ENCODE measurements around the gene PCNX2.
"Not testable (repeated sequence)": the region's sequence is repeated elsewhere in the genome, so short reads cannot be mapped to it uniquely, and the experiment has no call there.

PCNX2 gene

GRCh38 chr1:233129031-233129430 is 166.5 kb downstream of the PCNX2 start:
- not testable (repeated sequence) for DNase-seq (ENCODE audit: low read depth); H3K4me3 ChIP-seq (ENCODE audit: low read depth, low read length)

DNA sequence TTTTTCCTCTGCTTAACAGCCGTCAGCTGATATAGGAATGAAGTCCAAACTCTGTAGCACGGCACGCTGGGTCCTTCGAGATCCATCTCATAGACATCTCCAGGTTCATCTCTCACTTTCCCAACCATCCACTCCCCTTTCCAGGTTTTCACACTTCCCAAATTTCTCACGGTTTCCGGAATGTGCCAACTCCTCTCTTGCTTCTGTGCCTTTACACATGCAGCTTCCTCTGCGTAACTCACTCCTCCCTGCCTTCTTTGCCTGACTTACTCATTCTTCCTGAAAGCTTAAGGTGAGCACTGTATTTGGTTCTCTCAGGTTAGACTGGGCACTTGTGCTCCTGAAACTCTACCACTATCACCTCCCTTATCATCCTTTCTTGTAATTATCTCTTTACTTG is 168.4 kb downstream of the PCNX2 start:
- H3K4me3 ChIP-seq (ENCODE audit: low read depth, low read length): no peak overlapping the region
- DNase-seq (ENCODE audit: low read depth): no peak

DNA sequence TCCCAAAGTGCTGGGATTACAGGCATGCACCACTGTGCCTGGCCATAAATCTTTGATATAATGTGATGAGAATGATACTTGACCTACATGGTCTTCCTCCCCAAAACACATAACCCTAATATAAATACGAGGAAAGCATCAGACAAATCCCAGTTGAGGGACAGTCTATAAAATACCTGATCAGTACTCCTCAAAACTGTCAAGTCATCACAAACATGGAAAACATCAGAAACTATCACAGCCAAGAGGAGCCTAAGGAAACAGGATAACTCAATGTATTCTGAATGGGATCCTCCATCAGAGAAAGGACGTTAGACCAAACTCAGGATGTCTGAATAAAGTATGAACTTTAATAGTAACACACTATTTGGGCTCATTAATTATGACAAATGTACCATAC is 172.7 kb downstream of the PCNX2 start:
- no peak overlapping the region for H3K4me3 ChIP-seq (ENCODE audit: low read depth, low read length)
- no peak for DNase-seq (ENCODE audit: low read depth)

- no peak for DNase-seq (ENCODE audit: low read depth)
- no peak overlapping the region for H3K4me3 ChIP-seq (ENCODE audit: low read depth, low read length)
These were observed 173.5 kb downstream of the PCNX2 start for GRCh38 chr1:233121947-233122559.

DNA sequence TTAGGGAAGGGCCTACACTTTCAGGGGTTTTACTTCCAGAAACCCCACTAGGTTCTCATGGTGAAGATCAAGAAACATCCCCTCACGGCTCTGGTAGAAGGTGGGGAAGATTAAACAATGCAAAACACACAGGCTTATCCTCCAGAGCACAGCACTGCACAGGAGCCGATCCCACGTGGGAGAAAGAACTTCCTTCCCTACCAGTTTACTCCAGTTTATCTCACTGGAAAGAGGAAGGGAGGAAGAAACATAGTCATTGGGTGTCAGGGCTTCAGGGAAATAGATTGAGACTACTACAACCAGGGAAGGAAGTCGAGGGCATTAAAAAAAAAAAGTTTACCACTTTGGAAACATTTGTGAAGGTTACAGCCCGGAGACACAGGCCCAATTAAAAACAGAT is 180.7 kb downstream of the PCNX2 start:
- no peak for DNase-seq (ENCODE audit: low read depth)

DNA sequence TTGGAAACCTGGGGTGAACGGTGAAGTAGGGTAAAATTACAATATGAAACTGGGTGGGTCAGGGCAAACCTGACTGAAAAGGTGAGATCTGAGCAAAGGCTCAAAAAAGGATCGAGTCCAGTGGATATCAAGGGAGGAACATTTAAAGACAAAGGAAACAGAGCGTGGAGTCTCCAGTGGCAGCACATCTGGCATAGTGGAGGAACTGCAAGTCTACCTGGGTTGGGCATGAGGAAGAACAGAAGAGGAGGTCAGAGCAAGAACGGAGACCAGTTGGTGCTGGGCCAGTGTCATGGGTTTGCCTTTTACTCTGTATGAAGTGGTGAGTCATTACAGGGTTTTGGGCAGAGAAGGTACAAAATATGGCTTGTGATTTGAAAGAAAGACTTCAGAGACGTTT is 181.4 kb downstream of the PCNX2 start:
- no peak overlapping the region for H3K4me3 ChIP-seq (ENCODE audit: low read depth, low read length)
- DNase-seq (ENCODE audit: low read depth): no peak

More for the DNA sequence above, 180.7 kb downstream of the PCNX2 start:
- H3K4me3 ChIP-seq (ENCODE audit: low read depth, low read length): no peak overlapping the region

DNA sequence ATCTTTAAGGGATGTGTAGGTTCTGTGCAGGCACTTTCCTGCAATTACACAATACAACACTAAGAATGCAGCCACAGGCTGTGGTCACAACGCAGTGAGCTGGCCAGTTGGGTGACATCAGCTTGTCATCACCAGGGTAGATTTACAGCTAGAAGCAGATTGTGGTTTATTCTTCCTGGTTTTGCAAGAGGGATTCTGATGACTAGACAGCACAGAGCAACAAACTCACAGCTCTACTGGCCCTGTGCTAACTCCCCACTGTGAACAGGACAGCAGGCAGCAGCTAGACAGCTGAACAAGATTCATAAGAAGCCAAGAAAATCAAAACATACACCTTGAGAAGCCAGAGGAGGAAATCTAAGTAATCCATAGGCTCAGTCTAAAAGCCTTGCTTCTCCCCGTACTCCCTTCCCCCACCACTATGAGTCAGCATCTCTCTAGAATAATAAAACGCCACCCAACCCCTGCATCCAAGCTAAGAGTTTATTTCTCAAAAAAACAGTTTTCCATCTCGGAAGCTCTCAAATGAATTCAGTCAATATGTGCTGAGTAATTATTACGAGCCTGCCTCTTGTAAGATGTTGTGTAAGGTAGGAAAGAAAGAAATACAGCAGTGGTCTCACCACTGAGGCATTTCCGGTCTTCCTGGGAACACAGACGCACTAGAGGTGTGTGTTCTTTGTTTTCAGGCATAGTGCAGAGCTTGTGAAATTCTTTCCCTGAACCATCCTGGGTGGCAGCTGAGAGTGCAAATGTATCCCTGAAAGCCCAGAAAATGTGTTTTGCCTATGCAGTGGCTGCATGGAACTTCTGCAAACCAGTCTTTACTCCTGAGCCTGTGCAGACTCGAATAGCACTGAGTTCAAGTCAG is 182.3 kb downstream of the PCNX2 start:
- H3K4me3 ChIP-seq (ENCODE audit: low read depth, low read length): no peak overlapping the region
- DNase-seq (ENCODE audit: low read depth): peak; percentile 100

- no peak overlapping the region for H3K4me3 ChIP-seq (ENCODE audit: low read depth, low read length)
- DNase-seq (ENCODE audit: low read depth): no peak
These were observed 183.1 kb downstream of the PCNX2 start for GRCh38 chr1:233112186-233113008.

GRCh38 chr1:233111731-233112130 is 183.8 kb downstream of the PCNX2 start:
- H3K4me3 ChIP-seq (ENCODE audit: low read depth, low read length): no peak overlapping the region
- DNase-seq (ENCODE audit: low read depth): no peak

GRCh38 chr1:233109096-233109495 is 186.4 kb downstream of the PCNX2 start:
- no peak for DNase-seq (ENCODE audit: low read depth)
- H3K4me3 ChIP-seq (ENCODE audit: low read depth, low read length): no peak overlapping the region

DNA sequence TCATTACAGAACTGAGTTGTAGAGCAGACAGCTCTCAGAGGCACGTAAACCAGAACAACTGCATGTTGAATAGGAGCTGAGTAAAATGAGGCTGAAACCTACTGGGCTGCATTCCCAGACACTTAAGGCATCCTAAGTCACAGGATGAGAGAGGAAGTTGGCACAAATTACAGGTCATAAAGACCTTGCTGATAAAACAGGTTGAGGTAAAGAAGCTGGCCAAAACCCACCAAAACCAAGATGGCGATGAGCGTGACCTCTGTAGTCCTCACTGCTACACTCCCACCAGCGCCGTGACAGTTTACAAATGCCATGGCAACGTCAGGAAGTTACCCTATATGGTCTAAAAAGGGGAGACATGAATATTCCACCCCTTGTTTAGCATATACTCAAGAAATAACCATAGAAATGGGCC is 187.8 kb downstream of the PCNX2 start:
- H3K4me3 ChIP-seq (ENCODE audit: low read depth, low read length); DNase-seq (ENCODE audit: low read depth): not testable (repeated sequence)

DNA sequence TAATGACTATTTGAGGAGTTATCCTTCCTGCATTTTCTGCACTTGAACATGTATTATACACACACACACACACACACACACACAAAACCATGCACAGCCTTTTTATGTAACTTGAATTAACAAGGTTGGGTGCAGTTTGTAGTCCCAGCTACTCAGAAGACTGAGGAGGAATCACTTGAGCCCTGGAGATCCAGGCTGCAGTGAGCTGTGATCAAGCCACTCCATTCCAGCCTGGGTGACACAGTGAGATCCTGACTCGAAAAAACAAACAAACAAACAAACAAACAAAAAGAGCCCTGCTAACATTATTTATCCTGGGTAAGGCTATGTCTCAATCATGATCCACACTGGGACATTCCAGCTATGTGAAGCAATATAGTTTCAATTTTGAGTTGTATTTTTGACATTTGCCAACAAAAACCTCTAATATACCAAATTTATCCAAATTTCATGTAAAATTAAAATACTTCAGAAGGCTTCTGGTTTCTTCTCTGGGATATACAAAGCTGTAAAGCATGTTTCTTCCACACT is 188.3 kb downstream of the PCNX2 start:
- DNase-seq (ENCODE audit: low read depth): no peak
- H3K4me3 ChIP-seq (ENCODE audit: low read depth, low read length): no peak overlapping the region

GRCh38 chr1:233105225-233105624 is 190.3 kb downstream of the PCNX2 start:
- no peak overlapping the region for H3K4me3 ChIP-seq (ENCODE audit: low read depth, low read length)
- no peak for DNase-seq (ENCODE audit: low read depth)

DNA sequence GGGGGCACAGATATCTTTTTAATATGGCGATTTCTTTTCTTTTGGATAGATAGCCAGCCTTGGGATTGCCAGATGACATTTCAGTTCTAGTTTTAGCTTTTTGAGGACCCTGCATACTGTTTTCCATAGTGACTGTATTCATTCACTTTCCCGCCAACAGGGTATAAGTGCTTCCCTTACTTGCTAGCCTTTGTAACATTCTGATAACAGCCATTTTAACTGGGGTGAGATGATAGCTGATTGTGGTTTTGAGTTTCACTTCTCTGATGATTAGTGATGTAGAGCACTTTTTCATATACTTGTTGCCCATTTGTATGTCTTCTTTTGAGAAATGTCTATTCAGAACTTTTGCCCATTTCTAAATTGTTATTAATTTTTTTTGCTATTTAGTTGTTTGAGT is 193.2 kb downstream of the PCNX2 start:
- no peak overlapping the region for H3K4me3 ChIP-seq (ENCODE audit: low read depth, low read length)
- no peak for DNase-seq (ENCODE audit: low read depth)

GRCh38 chr1:233097959-233098580 is 197.5 kb downstream of the PCNX2 start:
- no peak for DNase-seq (ENCODE audit: low read depth)
- H3K4me3 ChIP-seq (ENCODE audit: low read depth, low read length): no peak overlapping the region

DNA sequence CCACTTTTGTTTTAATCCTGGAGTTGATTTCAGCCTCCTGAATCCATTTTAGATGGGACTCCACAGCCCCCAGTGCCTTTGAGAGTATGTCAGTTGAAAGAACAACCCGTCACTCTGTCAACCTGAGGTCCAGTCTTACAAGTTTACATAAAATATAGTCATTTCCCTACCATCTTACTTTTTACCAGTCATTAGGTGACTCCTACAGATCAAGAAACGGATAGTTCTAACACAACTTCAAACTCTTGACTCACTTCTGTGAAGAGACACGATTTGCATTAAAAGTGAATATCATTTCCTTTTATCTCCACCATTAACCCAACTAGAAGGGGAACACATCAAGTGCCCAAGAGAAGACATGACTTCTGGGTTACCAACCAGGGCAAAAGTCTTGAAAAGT is 198.0 kb downstream of the PCNX2 start:
- no peak overlapping the region for H3K4me3 ChIP-seq (ENCODE audit: low read depth, low read length)
- no peak for DNase-seq (ENCODE audit: low read depth)

DNA sequence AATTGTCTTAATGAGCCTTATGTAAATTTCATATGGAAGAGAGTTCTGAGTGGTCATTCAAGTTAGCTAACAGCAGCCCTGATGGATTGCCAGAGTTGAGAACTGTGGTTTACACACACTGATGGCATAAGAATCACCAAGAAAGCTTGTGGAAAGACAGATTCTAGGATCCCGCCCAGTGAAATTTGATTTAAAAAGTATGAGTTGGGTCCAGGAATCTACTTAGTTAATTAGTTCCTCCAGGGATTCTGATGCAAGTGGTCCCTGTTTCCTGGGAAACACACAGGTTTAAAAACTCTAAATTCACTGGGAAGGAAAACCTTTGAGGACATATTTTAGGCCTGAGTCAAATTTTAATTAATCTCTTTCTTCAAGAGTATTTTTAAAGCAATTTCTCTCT is 200.8 kb downstream of the PCNX2 start:
- DNase-seq (ENCODE audit: low read depth): no peak
- no peak overlapping the region for H3K4me3 ChIP-seq (ENCODE audit: low read depth, low read length)

- no peak overlapping the region for H3K4me3 ChIP-seq (ENCODE audit: low read depth, low read length)
- DNase-seq (ENCODE audit: low read depth): no peak
These were observed 201.3 kb downstream of the PCNX2 start for GRCh38 chr1:233094269-233094668.

DNA sequence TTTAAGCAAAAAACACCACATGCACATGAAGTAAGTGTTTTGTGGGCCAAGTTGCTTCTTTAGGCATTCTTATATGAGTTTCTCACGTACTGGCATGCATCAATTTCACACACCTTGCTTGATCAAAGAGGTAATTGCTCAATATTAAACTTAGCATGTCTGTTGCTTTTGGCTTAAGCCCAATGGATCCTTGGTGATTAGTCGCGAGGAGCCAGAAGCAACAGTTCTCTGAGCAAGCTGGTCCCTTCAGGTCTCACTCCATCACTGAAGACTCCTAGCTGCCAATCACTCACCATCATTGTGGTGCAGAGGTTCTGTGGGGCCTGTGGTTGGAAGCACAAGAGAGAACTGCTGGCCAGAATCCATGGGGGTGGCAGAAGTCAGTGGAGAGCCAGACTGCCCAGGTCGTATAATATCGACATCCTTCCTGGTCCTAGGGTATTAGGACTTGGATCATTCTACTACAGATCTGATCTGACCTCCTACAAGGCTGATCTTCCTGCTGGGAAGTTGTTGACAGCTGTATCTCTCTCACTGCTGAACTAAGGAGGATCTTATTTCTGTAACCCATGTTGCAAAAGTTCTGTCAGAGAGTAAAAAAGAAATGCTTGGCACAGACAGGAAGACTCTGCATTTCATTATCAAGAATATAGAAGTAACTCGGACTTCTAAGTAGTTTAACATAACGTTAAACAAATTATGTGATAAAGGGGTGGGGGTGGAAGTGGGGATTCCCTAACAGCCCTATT is 204.6 kb downstream of the PCNX2 start:
- DNase-seq (ENCODE audit: low read depth): no peak
- no peak overlapping the region for H3K4me3 ChIP-seq (ENCODE audit: low read depth, low read length)
